ENCODE measurements around the gene FRYL.
"Not testable (repeated sequence)": the region's sequence is repeated elsewhere in the genome, so short reads cannot be mapped to it uniquely, and the experiment has no call there.

DNA sequence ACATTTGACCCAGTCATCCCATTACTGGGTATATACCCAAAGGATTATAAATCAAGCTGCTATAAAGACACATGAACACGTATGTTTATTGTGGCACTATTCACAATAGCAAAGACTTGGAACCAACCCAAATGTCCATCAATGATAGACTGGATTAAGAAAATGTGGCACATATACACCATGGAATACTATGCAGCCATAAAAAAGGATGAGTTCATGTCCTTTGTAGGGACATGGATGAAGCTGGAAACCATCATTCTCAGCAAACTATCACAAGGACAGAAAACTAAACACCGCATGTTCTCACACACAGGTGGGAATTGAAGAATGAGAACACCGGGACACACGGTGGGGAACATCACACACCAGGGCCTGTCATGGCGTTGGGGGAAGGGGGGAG, 21.4 kb downstream of the FRYL start:
- not testable (repeated sequence) for TF ChIP-seq CTCF, POLR2A (IDR thresholded peaks at IDR 0.05)
